ENCODE data around the gene RAPGEF5.

- TF ChIP-seq, protein P1, sequence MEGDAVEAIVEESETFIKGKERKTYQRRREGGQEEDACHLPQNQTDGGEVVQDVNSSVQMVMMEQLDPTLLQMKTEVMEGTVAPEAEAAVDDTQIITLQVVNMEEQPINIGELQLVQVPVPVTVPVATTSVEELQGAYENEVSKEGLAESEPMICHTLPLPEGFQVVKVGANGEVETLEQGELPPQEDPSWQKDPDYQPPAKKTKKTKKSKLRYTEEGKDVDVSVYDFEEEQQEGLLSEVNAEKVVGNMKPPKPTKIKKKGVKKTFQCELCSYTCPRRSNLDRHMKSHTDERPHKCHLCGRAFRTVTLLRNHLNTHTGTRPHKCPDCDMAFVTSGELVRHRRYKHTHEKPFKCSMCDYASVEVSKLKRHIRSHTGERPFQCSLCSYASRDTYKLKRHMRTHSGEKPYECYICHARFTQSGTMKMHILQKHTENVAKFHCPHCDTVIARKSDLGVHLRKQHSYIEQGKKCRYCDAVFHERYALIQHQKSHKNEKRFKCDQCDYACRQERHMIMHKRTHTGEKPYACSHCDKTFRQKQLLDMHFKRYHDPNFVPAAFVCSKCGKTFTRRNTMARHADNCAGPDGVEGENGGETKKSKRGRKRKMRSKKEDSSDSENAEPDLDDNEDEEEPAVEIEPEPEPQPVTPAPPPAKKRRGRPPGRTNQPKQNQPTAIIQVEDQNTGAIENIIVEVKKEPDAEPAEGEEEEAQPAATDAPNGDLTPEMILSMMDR (conservative IDR thresholded peaks at IDR 0.05 in 1 of 2, IDR thresholded peaks at IDR 0.05 in 1 of 2; ENCODE audit: extremely low read depth in 1 of 2, insufficient read depth in 1 of 2, low read depth in 1 of 2, low read length in 2 of 2): no peak
- TF ChIP-seq EZH2 (IDR thresholded peaks at IDR 0.05; ENCODE audit: borderline replicate concordance, low read length): no peak
Measured at GRCh38 chr7:22082553-22082885, 274.4 kb downstream of the RAPGEF5 start.
